ENCODE measurements around the gene DOCK9. TPM values are rescaled to one million over a fixed set of nuclear protein-coding genes. Genes with fewer than 3 reads are reported as not detected.

Gene DOCK9
- total and polyA plus RNA-seq, 9 of the 15 experiments (the other 6 are each of a cell fraction or from before 2014, with no cell fraction given), result 3.5 to 25.3 (median 16.7) TPM

- TF ChIP-seq HEY1 (CRISPR knock-in tag; IDR thresholded peaks at IDR 0.05; ENCODE audit: borderline replicate concordance), result no peak
Measured at GRCh38 chr13:98962901-98963590, 14.8 kb downstream of the DOCK9 start (continued).

DNA sequence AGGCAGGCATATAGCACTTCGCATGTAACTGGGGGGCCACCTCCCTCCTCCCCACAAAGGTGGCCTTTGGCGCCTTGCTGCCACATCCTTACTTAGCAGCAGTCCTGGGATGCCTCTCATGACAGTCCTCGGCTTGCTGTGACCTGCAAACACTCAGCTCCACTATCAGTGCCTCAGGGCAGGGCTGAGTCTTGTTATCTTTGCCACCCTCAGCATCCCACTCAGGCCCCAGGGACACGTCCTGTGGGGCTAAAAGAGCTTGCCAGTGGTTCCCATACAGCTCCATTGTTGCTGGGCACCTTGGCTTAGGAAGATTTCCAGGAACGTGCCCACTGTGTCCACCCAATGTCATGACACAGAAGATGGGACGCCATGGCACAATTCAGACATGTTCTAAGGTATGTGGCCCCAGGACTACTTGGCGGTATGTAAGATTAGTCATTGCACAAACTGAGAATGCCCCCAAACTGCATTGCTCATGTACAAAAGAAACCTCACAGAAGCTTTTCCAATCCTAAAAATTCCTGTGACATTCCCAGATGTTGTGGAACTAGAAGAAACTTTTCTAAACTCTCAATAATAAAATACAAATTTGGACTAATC, 16.3 kb downstream of the DOCK9 start:
- H2AFZ ChIP-seq (ENCODE audit: low read depth, low read length), result no peak overlapping the region
- 49% methylated on average over 6 of the region's 7 CpGs for WGBS (ENCODE audit: insufficient coverage, low coverage, missing lambda C conversion rate)
- intact Hi-C loops (cut with micrococcal nuclease), result no loop called here
- ATAC-seq (peak; percentile 57), FAIRE-seq (no peak), DNase-seq (ENCODE audit: extremely low read depth in 1 of 4, low spot score in 3 of 4) (no peak)
- ChIA-PET CTCF (ENCODE audit: low intra/inter-chr PET ratio) (no interaction called here), POLR2A (interaction anchor here (1.2 to 1.8 kb wide), 2 partner anchors 8 to 15 kb away, joined by 3 to 9 read pairs; no protein-coding TSS in a partner anchor)
- H3K27me3 ChIP-seq (ENCODE audit: control insufficient read depth in 2 of 2, insufficient read depth in 2 of 2, low read length in 2 of 2), result no peaks in the 10 kb centered on the region
- no peak overlapping the region for H3K4me2 ChIP-seq (ENCODE audit: insufficient read depth, low read length)
- H3K79me2 ChIP-seq (ENCODE audit: control insufficient read depth, insufficient read depth, low read length), result 0 out of 3 replicates have a peak, but pooled peaks cover 3% of the 10 kb centered on the region
- no TSS peak for BruUV-seq (replicated peaks)
- TF ChIP-seq RFX5 (IDR thresholded peaks at IDR 0.05; ENCODE audit: low read depth, low read length) (no peak), NEUROD1 (IDR thresholded peaks at IDR 0.05; ENCODE audit: borderline replicate concordance, low read depth, low read length, partially characterized antibody) (no peak), ZNF561 (CRISPR knock-in tag; conservative IDR thresholded peaks at IDR 0.05) (no peak), FOSL1 (tag; conservative IDR thresholded peaks at IDR 0.05) (no peak), CHD2 (IDR thresholded peaks at IDR 0.05; ENCODE audit: low read depth, low read length) (no peak), EP400 (IDR thresholded peaks at IDR 0.05) (no peak), RFX1 (IDR thresholded peaks at IDR 0.05) (no peak), RAD51 (IDR thresholded peaks at IDR 0.05; ENCODE audit: borderline replicate concordance, low read depth) (no peak), ZNF277 (CRISPR knock-in tag; IDR thresholded peaks at IDR 0.05; ENCODE audit: borderline replicate concordance) (no peak)
- no peak overlapping the region for H3K27ac ChIP-seq (ENCODE audit: extremely low read depth, low read depth, low read length)
- no peak overlapping the region for H3K4me3 ChIP-seq
- no peaks in the 10 kb centered on the region for H3K36me3 ChIP-seq (ENCODE audit: control insufficient read depth, insufficient read depth, low read length)
- H3K4me1 ChIP-seq (replicated peaks in 1 of 2; ENCODE audit: control insufficient read depth in 2 of 2, insufficient read depth in 2 of 2, low read length in 2 of 2), result peaks cover 7 to 17% of the 10 kb centered on the region in 2 experiments; a peak in 4 of 5 replicates
- H3K9me3 ChIP-seq (replicated peaks; ENCODE audit: control insufficient read depth, insufficient read depth, low read depth, low read length), result no peaks in the 10 kb centered on the region
- no peak overlapping the region; a peak in 1 of 4 replicates for H3K9ac ChIP-seq (ENCODE audit: insufficient read depth in 1 of 2, low read depth in 2 of 2, low read length in 2 of 2)
- no peaks in the 10 kb centered on the region for H3K9me1 ChIP-seq (ENCODE audit: control insufficient read depth, insufficient read depth, low read length)
- in situ Hi-C loops (cut with MboI), result no loop called here
- H4K20me1 ChIP-seq (replicated peaks; ENCODE audit: control insufficient read depth, insufficient read depth, low read length), result no peaks in the 10 kb centered on the region

Data from K562 (cell line).